Smooth muscle cell (in vitro differentiated cells): ENCODE results near the gene MOXD1. TPM values are rescaled to one million over a fixed set of nuclear protein-coding genes. Genes with fewer than 3 reads are reported as not detected.

Experiments used
- DNase-seq: peaks from one replicate; lab custom pipeline; 2025; ENCODE audit not compliant: unreplicated experiment; lab: John Stamatoyannopoulos, UW
- H2AFZ ChIP-seq: fragments of 200-600 bp; sonication (generic); 2 replicates; pipeline ENCODE4 v1.6.0; 2016; ENCODE audit warnings: antibody characterized with exemption, low read depth, mild to moderate bottlenecking
- H3F3A ChIP-seq: fragments of 200-600 bp; sonication (generic); 2 replicates; pipeline ENCODE4 v1.6.0; 2017; ENCODE audit warnings: antibody characterized with exemption, low read depth
- H3K27ac ChIP-seq: fragments of 200-600 bp; sonication (generic); 2 replicates; pipeline ENCODE4 v1.5.1; 2016; ENCODE audit warnings: low read depth, mild to moderate bottlenecking
- H3K27me3 ChIP-seq: fragments of 200-600 bp; sonication (generic); 2 replicates; pipeline ENCODE4 v1.6.1; 2016; ENCODE audit warnings: low read depth, mild to moderate bottlenecking
- H3K36me3 ChIP-seq: fragments of 200-600 bp; sonication (generic); 2 replicates; pipeline ENCODE4 v1.5.1; 2016; ENCODE audit warnings: low read depth
- H3K4me1 ChIP-seq: fragments of 200-600 bp; sonication (generic); 2 replicates; pipeline ENCODE4 v1.5.1; 2016; ENCODE audit warnings: low read depth
- H3K4me2 ChIP-seq: fragments of 200-600 bp; sonication (generic); 2 replicates; pipeline ENCODE4 v1.6.0; 2016; ENCODE audit warnings: mild to moderate bottlenecking
- H3K4me3 ChIP-seq: fragments of 200-600 bp; sonication (generic); 2 replicates; pipeline ENCODE4 v1.5.1; 2016; ENCODE audit warnings: mild to moderate bottlenecking
- H3K79me2 ChIP-seq: fragments of 200-600 bp; sonication (generic); 2 replicates; pipeline ENCODE4 v1.6.0; 2016; ENCODE audit warnings: low read depth, mild to moderate bottlenecking
- H3K9ac ChIP-seq: fragments of 200-600 bp; sonication (generic); 2 replicates; pipeline ENCODE4 v1.6.0; 2016; ENCODE audit warnings: low read depth
- H3K9me3 ChIP-seq: fragments of 200-600 bp; sonication (generic); replicated peaks from 2 replicates; pipeline ENCODE4 v1.5.1; 2016; ENCODE audit warnings: low read depth
- H4K20me1 ChIP-seq: fragments of 200-600 bp; sonication (generic); 2 replicates; pipeline ENCODE4 v1.6.0; 2016; ENCODE audit warnings: low read depth
- CTCF ChIP-seq: fragments of 200-600 bp; sonication (generic); IDR thresholded peaks from 2 replicates; pipeline ENCODE4 v1.5.1; 2017; ENCODE audit warnings: borderline replicate concordance, mild to moderate bottlenecking, antibody characterized with exemption; ENCODE audit not compliant: insufficient read depth, poor library complexity, severe bottlenecking
- WGBS: methylation state at CpG from one replicate; pipeline ENCODE4 v1.1.7; 2016; ENCODE audit warnings: low lambda C conversion rate; 5-methylcytosine and 5-hydroxymethylcytosine counted together
- polyA plus RNA-seq: library from polyadenylated mRNA; unstranded; fragments of >200 nt; fragmentation: Nextera tagmentation; extraction: Ambion mirVana; gene quantifications from 2 replicates; pipeline ENCODE4 v1.2.1, GENCODE V29; 2016
- total RNA-seq: library from RNA; depleted of rRNA; stranded (reverse); fragments of >200 nt; gene quantifications from 2 replicates; pipeline ENCODE4 v1.2.3, GENCODE V29; 2014

Gene MOXD1
- total and polyA plus RNA-seq, 2 experiments from 2014 or later, result 12.4 to 19.4 TPM

- Histone ChIP-seq H3K4me3 (no peak overlapping the region), H3K27me3 (no peaks in the 10 kb centered on the region), H3K36me3 (no peaks in the 10 kb centered on the region), H3K4me2 (no peak overlapping the region), H3K9me3 (no peaks in the 10 kb centered on the region), H3F3A (no peaks in the 10 kb centered on the region), H3K79me2 (no peaks in the 10 kb centered on the region), H2AFZ (no peak overlapping the region), H3K4me1 (no peaks in the 10 kb centered on the region), H3K27ac (no peak overlapping the region), H3K9ac (no peak overlapping the region), H4K20me1 (no peaks in the 10 kb centered on the region)
- TF ChIP-seq CTCF, result no peak
- no peak for DNase-seq
- WGBS, result 72% methylated on average over 2 of the region's 2 CpGs
These were observed 133.1 kb downstream of the MOXD1 start for GRCh38 chr6:132268209-132268608.

GRCh38 chr6:132265451-132266097 lies 135.7 kb downstream of the MOXD1 start:
- Histone ChIP-seq H3K27ac (no peak overlapping the region), H3K27me3 (no peaks in the 10 kb centered on the region), H3K36me3 (no peaks in the 10 kb centered on the region), H3K4me3 (no peak overlapping the region), H3K79me2 (no peaks in the 10 kb centered on the region), H3K4me2 (no peak overlapping the region), H4K20me1 (no peaks in the 10 kb centered on the region), H3F3A (no peaks in the 10 kb centered on the region), H3K9me3 (no peaks in the 10 kb centered on the region), H3K9ac (no peak overlapping the region), H2AFZ (no peak overlapping the region), H3K4me1 (no peaks in the 10 kb centered on the region)
- TF ChIP-seq CTCF, result no peak
- no peak for DNase-seq

DNA sequence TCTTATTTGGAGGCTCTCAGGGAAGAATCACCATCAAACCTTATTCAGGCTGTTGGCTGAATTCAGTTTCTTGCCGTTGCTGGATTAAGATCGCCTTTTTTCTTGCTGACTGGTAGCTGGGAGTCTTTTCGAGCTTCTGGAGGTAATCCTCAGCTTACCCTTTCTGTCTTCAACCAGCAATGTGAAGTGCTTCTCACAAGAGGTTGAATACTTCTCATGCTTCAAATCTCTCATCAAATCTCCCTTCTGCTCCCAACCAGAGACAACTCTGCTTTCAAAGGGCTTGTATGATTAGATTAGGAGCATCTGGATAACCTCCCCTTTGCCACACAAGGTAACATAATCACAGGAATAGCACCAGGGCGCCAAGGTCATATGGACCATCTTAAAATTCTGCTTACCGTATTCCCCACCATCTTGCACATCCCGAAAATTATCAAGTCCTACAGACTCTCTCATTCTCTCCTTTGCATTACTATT lies 137.2 kb downstream of the MOXD1 start:
- Histone ChIP-seq H3K36me3 (no peaks in the 10 kb centered on the region), H3F3A (no peaks in the 10 kb centered on the region), H3K27me3 (no peaks in the 10 kb centered on the region), H4K20me1 (no peaks in the 10 kb centered on the region), H3K9ac (no peak overlapping the region), H3K9me3 (no peaks in the 10 kb centered on the region), H2AFZ (no peak overlapping the region), H3K79me2 (no peaks in the 10 kb centered on the region), H3K4me3 (no peak overlapping the region), H3K4me1 (no peaks in the 10 kb centered on the region), H3K27ac (no peak overlapping the region), H3K4me2 (no peak overlapping the region)
- whole genome bisulfite sequencing, result 82% methylated on average over 6 of the region's 6 CpGs
- TF ChIP-seq CTCF, result no peak
- no peak for DNase-seq

DNA sequence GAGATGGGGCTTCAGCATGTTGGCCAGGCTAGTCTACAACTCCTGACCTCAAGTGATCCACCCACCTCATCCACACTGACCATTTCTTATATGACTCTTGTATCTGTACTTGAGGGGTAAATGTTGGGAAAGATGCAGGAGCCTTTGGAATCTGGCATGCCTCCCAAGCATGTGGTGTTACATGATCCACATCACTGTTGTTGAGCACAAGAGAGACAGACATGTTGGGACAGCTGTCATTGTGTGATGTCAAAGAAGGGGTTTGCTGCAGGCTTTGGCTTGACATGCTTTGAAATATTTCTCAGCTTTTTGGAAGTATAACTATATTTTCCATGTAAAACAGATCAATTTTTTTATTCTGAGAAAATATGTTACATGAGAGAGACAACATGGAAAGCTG lies 139.9 kb downstream of the MOXD1 start:
- no peaks in the 10 kb centered on the region for H3F3A ChIP-seq
- no peak overlapping the region for H3K4me3 ChIP-seq
- no peak for DNase-seq
- H2AFZ ChIP-seq, result no peak overlapping the region
- no peak overlapping the region for H3K9ac ChIP-seq
- H4K20me1 ChIP-seq, result no peaks in the 10 kb centered on the region
- no peaks in the 10 kb centered on the region for H3K4me1 ChIP-seq
- no peak overlapping the region for H3K27ac ChIP-seq
- TF ChIP-seq CTCF, result no peak
- no peaks in the 10 kb centered on the region for H3K9me3 ChIP-seq
- H3K27me3 ChIP-seq, result no peaks in the 10 kb centered on the region
- H3K36me3 ChIP-seq, result no peaks in the 10 kb centered on the region
- H3K79me2 ChIP-seq, result no peaks in the 10 kb centered on the region
- no peak overlapping the region for H3K4me2 ChIP-seq
